ENCODE data around the gene BPIFB1. TPM values are rescaled to one million over a fixed set of nuclear protein-coding genes. Genes with fewer than 3 reads are reported as not detected.

The BPIFB1 gene
- total and polyA plus RNA-seq, 2 of the 8 experiments (the other 6 are each of a cell fraction or from before 2014, with no cell fraction given), result not detected

DNA sequence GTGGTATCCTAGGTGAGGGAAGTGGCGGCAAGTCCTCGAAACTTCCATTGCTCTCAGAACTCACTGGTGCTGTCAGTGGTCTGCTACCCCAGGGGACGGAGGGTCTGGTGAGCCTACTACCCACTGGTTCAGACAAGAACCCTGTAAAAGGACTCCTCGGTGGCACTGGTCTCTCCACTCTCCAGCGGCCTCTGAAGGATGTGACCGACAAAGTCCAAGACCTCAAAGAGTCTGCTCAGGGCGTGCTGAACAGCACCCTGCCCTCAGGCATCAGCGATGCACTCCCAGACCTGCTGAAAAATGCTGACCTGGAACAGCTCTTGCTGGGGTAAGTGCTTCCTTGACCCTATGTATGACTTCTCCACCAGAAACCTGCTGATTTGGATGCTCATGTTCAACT, 66.5 kb downstream of the BPIFB1 start:
- H3K56ac ChIP-seq (replicated peaks; ENCODE audit: insufficient read length, low read depth, low read length), result no peak overlapping the region
- no peak overlapping the region for H4K5ac ChIP-seq (ENCODE audit: insufficient read length, low read depth, low read length)
- no peak overlapping the region for H3K4ac ChIP-seq (replicated peaks; ENCODE audit: insufficient read length, low read depth, low read length)
- no peak overlapping the region for H2AK5ac ChIP-seq (ENCODE audit: low read depth, low read length)
- H2AFZ ChIP-seq (ENCODE audit: low read length), result no peak overlapping the region
- no peak overlapping the region for H4K8ac ChIP-seq (ENCODE audit: extremely low read depth, insufficient read depth, low read length)
- H3K9me3 ChIP-seq (ENCODE audit: insufficient read depth in 2 of 2, low read depth in 1 of 2, low read length in 1 of 2), result no peaks in the 10 kb centered on the region
- H2BK12ac ChIP-seq (ENCODE audit: low read depth, low read length), result no peak overlapping the region
- FAIRE-seq (no peak), DNase-seq (ENCODE audit: low read depth in 1 of 2, low spot score in 2 of 2) (no peak)
- no peak overlapping the region for H3K9ac ChIP-seq (replicated peaks in 1 of 4; ENCODE audit: extremely low read depth in 1 of 4, low read depth in 3 of 4, low read length in 3 of 4)
- H3K14ac ChIP-seq (ENCODE audit: insufficient read length), result no peak overlapping the region
- H3K23ac ChIP-seq (ENCODE audit: insufficient read length), result no peak overlapping the region
- no peaks in the 10 kb centered on the region for H3K27me3 ChIP-seq (replicated peaks in 1 of 4; ENCODE audit: control insufficient read depth in 3 of 4, extremely low read depth in 1 of 4, insufficient read depth in 3 of 4, low read length in 3 of 4)
- no peak overlapping the region for H2BK5ac ChIP-seq (ENCODE audit: low read depth, low read length)
- ChIA-PET POLR2A (ENCODE audit: partially characterized antibody) (no interaction called here), CTCF (ENCODE audit: partially characterized antibody) (no interaction called here)
- no peaks in the 10 kb centered on the region for H4K20me1 ChIP-seq (replicated peaks in 1 of 2; ENCODE audit: control insufficient read depth in 1 of 2, insufficient read depth in 2 of 2, low read length in 2 of 2)
- H3K4me3 ChIP-seq (ENCODE audit: extremely low read depth in 1 of 4, insufficient read depth in 2 of 4, low read depth in 3 of 4, low read length in 4 of 4), result no peak overlapping the region
- no peak overlapping the region for H2BK20ac ChIP-seq (ENCODE audit: low read length)
- no peaks in the 10 kb centered on the region for H3K79me1 ChIP-seq (ENCODE audit: low read depth, low read length)
- no peaks in the 10 kb centered on the region for H3K23me2 ChIP-seq (ENCODE audit: low read depth, low read length)
- no peak overlapping the region for H3K27ac ChIP-seq (ENCODE audit: low read depth, low read length)
- H3K18ac ChIP-seq (ENCODE audit: extremely low read depth, low read length), result no peak overlapping the region
- H2BK120ac ChIP-seq (replicated peaks; ENCODE audit: low read depth, low read length), result no peak overlapping the region
- no peak overlapping the region for H3K4me2 ChIP-seq (ENCODE audit: insufficient read depth in 1 of 2, low read depth in 2 of 2, low read length in 2 of 2)
- no peak overlapping the region for H2BK15ac ChIP-seq (ENCODE audit: low read length)
- peaks cover 9 to 15% (median 10%) of the 10 kb centered on the region in 4 experiments; a peak in 6 of 7 replicates for H3K4me1 ChIP-seq (replicated peaks in 1 of 4; ENCODE audit: control insufficient read depth in 3 of 4, insufficient read depth in 4 of 4, low read length in 3 of 4)
- no peak overlapping the region for H4K91ac ChIP-seq (replicated peaks; ENCODE audit: insufficient read length, low read length)
- WGBS, 2 experiments (ENCODE audit: extremely low coverage in 1 of 2, insufficient coverage in 1 of 2, insufficient read length in 1 of 2, insufficient replicate concordance in 2 of 2, low coverage in 1 of 2, low lambda C conversion rate in 2 of 2, missing lambda C conversion rate in 1 of 2), result 91% methylated on average over 8 of the region's 8 CpGs; no CpG with 5 or more reads in 1 of the 2 experiments
- no peaks in the 10 kb centered on the region for H3K79me2 ChIP-seq (ENCODE audit: control insufficient read depth in 1 of 2, insufficient read depth in 2 of 2, low read length in 2 of 2)
- no peaks in the 10 kb centered on the region for H3K36me3 ChIP-seq (ENCODE audit: control insufficient read depth in 2 of 4, insufficient read depth in 4 of 4, low read length in 3 of 4)
- TF ChIP-seq JUN (IDR thresholded peaks at IDR 0.05; ENCODE audit: low read depth, low read length) (no peak), BCL11A (IDR thresholded peaks at IDR 0.05; ENCODE audit: low read depth in 2 of 2, low read length in 2 of 2) (no peak), TEAD4 (IDR thresholded peaks at IDR 0.05; ENCODE audit: low read depth, low read length) (no peak), FOSL1 (IDR thresholded peaks at IDR 0.05; ENCODE audit: insufficient read depth, low read depth, low read length) (no peak), POLR2AphosphoS5 (IDR thresholded peaks at IDR 0.05; ENCODE audit: low read depth, low read length) (no peak), BRCA1 (IDR thresholded peaks at IDR 0.05; ENCODE audit: low read depth, low read length) (no peak), KDM4A (IDR thresholded peaks at IDR 0.05; ENCODE audit: low read depth, low read length, severe bottlenecking) (no peak), ZNF274 (IDR thresholded peaks at IDR 0.05; ENCODE audit: borderline replicate concordance, extremely low read depth, low read length) (no peak), RNF2 (IDR thresholded peaks at IDR 0.05; ENCODE audit: borderline replicate concordance, low read depth, low read length, missing control alignments, poor library complexity, severe bottlenecking) (no peak), HDAC6 (IDR thresholded peaks at IDR 0.05; ENCODE audit: low read depth, low read length) (no peak), SP2 (IDR thresholded peaks at IDR 0.05; ENCODE audit: low read length) (no peak), SUZ12 (IDR thresholded peaks at IDR 0.05; ENCODE audit: low read length) (no peak), TCF12 (IDR thresholded peaks at IDR 0.05; ENCODE audit: low read depth, low read length) (no peak), KDM1A (IDR thresholded peaks at IDR 0.05; ENCODE audit: borderline replicate concordance, low read length) (no peak)
- TF ChIP-seq, protein P1, sequence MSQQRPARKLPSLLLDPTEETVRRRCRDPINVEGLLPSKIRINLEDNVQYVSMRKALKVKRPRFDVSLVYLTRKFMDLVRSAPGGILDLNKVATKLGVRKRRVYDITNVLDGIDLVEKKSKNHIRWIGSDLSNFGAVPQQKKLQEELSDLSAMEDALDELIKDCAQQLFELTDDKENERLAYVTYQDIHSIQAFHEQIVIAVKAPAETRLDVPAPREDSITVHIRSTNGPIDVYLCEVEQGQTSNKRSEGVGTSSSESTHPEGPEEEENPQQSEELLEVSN (IDR thresholded peaks at IDR 0.05), result no peak

Measured in H1 (cell line).